ENCODE data around the gene RUNX3.

- TF ChIP-seq RCOR1 (IDR thresholded peaks at IDR 0.05; ENCODE audit: low read length) (no peak), FOXJ3 (CRISPR knock-in tag; IDR thresholded peaks at IDR 0.05) (no peak), CTCF (IDR thresholded peaks at IDR 0.05) (no peak), TAF1 (IDR thresholded peaks at IDR 0.05; ENCODE audit: borderline replicate concordance, low read depth, low read length) (no peak), POLR2AphosphoS5 (IDR thresholded peaks at IDR 0.05; ENCODE audit: low read depth, low read length) (no peak)
These were observed 21.8 kb upstream of the RUNX3 start for GRCh38 chr1:24951810-24952412.
